AG10803 (cell line): ENCODE measurements around the gene FOXN3.

Source experiments
- DNase-seq: peaks from one replicate; pipeline ENCODE4 v3.0.0; 2010; ENCODE audit warnings: low read depth
- H3K4me3 ChIP-seq: 2 replicates; pipeline ENCODE4 v1.5.1; 2011; ENCODE audit warnings: mild to moderate bottlenecking, low read length, control low read depth
- TF ChIP-seq, protein P1 (sequence below): conservative IDR thresholded peaks from 2 replicates; pipeline ENCODE4 v1.5.1; 2011; ENCODE audit warnings: mild to moderate bottlenecking, low read length, control low read depth, inconsistent platforms

FOXN3 gene

DNA sequence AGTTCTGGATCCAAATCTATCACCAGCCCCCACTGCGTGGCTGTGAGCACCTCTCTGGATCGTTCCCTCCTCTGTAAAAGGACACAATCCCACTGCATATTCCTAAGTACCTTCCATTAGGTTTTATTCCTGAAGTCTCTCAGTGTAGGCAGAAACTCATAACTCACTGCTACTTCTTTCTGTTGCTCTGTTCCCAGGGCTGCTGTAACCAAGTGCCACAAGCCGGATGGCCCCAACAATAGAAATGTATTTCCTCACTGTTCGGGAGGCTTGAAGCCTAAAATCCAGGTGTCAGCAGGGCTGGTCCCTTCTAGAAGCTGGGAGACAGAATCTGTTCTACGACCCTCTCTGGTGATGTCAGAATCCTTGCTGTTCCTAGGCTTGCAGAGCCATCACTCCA lies 24.9 kb downstream of the FOXN3 start:
- H3K4me3 ChIP-seq, result no peak overlapping the region
- TF ChIP-seq, protein P1, sequence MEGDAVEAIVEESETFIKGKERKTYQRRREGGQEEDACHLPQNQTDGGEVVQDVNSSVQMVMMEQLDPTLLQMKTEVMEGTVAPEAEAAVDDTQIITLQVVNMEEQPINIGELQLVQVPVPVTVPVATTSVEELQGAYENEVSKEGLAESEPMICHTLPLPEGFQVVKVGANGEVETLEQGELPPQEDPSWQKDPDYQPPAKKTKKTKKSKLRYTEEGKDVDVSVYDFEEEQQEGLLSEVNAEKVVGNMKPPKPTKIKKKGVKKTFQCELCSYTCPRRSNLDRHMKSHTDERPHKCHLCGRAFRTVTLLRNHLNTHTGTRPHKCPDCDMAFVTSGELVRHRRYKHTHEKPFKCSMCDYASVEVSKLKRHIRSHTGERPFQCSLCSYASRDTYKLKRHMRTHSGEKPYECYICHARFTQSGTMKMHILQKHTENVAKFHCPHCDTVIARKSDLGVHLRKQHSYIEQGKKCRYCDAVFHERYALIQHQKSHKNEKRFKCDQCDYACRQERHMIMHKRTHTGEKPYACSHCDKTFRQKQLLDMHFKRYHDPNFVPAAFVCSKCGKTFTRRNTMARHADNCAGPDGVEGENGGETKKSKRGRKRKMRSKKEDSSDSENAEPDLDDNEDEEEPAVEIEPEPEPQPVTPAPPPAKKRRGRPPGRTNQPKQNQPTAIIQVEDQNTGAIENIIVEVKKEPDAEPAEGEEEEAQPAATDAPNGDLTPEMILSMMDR, result no peak
- no peak for DNase-seq

DNA sequence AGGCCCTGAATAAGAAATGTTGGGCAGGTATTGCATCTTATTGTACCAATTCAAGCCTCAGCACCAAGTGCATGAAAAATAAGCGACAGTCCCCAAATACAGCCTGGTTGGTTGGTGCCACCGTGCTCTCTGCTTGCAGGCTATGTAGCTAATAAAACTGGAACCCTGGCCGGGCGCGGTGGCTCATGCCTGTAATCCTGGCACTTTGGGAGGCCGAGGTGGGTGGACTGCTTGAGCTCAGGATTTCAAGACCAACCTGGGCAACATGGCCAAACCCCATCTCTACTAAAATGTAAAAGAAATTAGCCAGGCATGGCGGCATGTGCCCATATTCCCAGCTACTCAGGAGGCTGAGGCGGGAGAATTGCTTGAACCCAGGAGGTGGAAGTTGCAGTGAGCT lies 25.5 kb downstream of the FOXN3 start:
- TF ChIP-seq, protein P1, result no peak
- no peak for DNase-seq

DNA sequence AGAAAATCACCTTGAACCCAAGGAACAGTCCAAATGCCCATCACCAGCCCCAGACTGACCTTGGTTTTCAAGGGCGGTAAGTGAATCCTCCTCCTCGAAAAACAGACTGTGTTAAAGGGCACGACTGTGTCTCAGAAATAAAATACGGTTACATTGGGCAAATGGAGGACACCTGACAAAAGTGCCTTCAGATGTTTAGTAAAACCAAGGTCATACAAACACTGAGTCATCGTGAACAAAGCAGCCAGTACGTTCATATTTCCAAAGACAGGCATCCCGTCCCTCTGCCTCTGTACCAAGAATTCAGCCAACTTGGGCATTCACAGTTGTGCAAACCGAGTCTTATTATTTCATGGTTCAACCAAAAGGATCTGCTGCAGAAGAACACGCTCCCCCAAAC lies 25.9 kb downstream of the FOXN3 start:
- no peak for DNase-seq
- no peak overlapping the region for H3K4me3 ChIP-seq
- TF ChIP-seq, protein P1, result no peak

More for the DNA sequence above, 25.5 kb downstream of the FOXN3 start:
- H3K4me3 ChIP-seq, result no peak overlapping the region

DNA sequence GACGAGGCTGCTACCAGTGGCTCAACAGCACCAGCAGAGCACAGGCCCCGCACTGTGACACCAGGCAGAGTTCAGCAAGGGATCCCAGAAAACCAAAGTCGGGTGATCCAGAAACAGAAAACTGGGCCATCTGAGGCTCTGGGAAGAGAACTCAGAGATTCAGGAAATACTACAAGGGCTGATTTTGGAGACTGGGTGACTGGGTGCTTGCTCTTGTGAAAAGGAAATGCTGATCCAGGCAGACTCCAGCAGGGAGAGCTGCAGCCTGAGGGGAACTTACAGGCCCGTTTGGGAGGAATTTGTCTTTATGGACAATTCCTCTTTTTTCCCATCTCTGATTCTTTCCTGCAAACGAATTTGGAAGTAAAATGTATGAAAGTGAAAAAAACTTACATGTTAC lies 28.2 kb downstream of the FOXN3 start:
- no peak for DNase-seq
- no peak overlapping the region for H3K4me3 ChIP-seq
- TF ChIP-seq, protein P1, result peak; percentile 46

DNA sequence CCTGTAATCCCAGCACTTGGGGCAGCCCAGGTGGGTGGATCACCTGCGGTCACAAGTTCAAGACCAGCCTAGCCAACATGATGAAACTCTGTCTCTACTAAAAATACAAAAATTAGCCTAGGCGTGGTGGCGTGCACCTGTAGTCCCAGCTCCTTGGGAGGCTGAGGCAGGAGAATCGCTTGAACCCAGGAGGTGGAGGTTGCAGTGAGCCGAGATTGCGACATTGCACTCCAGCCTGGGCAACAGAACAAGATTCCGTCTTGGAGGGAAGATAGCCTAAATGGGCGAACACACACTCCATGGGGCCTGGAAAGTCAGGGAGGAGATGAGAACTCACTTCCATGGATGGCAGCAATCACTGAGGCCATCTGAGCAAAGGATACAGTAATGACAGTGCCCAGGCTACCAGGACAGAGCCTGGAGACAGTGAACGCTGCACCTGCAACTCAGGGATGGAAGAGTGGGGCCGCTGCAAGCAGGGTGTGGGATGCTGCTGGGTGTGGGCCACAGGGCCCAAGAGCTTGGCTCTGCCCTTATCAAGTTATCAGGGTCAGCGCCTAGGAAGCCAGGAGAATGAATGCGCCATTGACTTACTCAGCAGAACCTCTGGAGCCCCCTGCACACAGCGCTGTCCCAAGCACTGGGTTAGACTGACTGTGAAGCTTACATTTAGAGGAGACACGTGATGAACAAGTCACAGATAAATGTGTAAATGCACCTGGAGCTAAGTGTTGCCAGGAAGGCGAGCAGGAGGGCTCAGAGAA lies 28.9 kb downstream of the FOXN3 start:
- TF ChIP-seq, protein P1, result no peak
- DNase-seq, result no peak
- H3K4me3 ChIP-seq, result no peak overlapping the region

DNA sequence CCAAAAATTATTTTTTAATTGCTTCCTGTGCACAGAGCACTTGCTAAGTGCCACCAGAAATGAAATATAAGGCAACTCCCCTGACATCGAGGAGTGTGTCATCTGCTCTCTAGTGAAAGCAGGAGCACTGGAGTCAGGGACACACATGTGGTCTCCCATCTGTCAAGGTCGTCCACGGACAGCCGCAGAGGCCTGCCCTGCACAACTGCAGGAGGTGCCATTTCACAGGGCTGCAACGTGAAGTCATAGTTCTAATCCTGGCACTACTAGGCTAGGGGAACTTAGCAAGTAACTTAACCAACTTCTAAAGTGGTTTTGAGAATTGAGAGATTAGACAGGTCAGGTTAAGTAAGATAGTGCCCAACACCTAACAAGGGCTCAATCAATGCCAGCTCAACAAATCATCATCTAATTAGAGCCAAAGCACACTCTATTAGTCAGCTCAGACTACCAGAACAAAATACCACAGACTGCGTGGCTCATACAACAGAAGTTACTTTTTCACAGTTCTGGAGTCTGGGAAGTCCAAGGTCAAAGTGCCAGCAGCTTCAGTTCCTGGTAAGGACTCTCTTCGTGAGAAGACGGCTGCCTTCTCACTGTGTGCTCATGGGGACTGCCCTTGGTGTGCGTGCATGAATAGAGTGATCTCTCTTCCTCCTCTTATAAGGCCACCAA lies 30.7 kb downstream of the FOXN3 start:
- no peak for DNase-seq
- H3K4me3 ChIP-seq, result no peak overlapping the region
- TF ChIP-seq, protein P1, result no peak

DNA sequence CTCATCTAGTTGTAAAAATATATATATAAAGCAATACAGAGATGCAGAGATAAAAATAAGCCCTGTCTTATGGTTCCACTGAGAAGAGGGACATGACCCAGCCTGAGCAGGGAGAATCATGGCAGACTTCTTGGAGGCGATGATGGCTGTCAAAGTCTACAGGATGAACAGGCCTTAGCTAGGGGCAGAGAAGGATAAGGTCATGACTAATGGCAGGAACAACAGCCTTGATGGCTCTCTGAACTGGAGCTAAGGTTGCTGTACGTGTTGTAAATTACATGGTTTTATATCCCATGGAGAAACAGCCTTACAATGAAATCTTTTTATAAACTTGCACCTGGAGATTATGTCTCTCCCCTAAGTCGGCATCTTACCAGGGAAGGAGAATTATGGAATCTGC lies 32.4 kb downstream of the FOXN3 start:
- TF ChIP-seq, protein P1, result no peak
- DNase-seq, result no peak
- H3K4me3 ChIP-seq, result no peak overlapping the region
